Prostate gland (tissue), 2 donors: ENCODE measurements around the gene RNMT.

Source experiments
- POLR2A ChIP-seq: fragments of 450-650 bp; IDR thresholded peaks from one replicate; pipeline ENCODE4 v1.6.1; 2016; ENCODE audit warnings: antibody characterized with exemption, mild to moderate bottlenecking
- TF ChIP-seq, protein P1 (sequence below), 4 experiments: fragments of 200-600 bp in 2 of 4; fragments of 450-650 bp in 2 of 4; sonication (generic) in 2 of 4; IDR thresholded peaks; 1 replicate in 3 of 4; 2 replicates in 1 of 4; pipeline ENCODE4 v1.5.1; 2016 to 2019; ENCODE audit warnings: antibody characterized with exemption in 4 of 4, mild to moderate bottlenecking in 2 of 4, moderate library complexity in 2 of 4

DNA sequence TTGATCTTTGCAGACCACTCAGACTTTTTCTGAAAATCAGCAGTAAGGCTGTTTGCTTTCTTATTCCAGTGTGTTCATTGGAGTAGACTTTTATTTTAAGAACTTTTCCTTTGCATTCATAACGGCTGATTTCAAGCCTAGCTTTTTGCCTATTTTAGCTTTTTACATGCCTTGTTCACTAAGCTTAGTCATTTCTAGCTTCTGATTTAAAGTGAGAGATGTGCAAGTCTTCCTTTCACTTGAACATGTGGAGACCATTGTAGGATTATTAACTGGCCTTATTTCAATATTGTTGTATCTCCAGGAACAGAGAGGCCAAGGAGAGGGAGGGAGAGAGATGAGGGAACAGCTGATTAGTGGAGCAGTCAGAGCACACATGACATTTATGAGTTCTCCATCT is 32.1 kb downstream of the RNMT start:
- TF ChIP-seq, protein P1, sequence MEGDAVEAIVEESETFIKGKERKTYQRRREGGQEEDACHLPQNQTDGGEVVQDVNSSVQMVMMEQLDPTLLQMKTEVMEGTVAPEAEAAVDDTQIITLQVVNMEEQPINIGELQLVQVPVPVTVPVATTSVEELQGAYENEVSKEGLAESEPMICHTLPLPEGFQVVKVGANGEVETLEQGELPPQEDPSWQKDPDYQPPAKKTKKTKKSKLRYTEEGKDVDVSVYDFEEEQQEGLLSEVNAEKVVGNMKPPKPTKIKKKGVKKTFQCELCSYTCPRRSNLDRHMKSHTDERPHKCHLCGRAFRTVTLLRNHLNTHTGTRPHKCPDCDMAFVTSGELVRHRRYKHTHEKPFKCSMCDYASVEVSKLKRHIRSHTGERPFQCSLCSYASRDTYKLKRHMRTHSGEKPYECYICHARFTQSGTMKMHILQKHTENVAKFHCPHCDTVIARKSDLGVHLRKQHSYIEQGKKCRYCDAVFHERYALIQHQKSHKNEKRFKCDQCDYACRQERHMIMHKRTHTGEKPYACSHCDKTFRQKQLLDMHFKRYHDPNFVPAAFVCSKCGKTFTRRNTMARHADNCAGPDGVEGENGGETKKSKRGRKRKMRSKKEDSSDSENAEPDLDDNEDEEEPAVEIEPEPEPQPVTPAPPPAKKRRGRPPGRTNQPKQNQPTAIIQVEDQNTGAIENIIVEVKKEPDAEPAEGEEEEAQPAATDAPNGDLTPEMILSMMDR (IDR thresholded peaks at IDR 0.05), result no peak
- TF ChIP-seq POLR2A, result no peak
